ENCODE results near the gene EIF4G3.

DNA sequence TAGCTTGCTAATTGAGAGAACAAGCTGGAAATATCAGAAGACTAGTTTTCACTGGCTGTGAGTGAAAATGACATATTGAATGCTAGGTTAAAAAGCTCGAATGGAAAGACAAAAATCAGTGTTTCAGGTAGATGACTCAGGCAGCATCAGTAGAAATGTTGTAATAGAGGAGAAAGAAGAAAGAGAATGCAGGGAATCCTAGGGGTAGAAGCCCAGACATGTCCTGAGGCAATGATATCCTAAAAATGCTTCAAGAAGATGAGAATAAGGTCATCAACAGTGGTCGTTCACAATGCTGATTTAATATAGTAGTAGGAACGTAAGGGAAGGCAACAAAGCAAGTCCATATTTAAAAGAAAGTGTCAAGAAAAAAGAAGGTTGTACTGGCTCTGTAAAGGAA is 292.9 kb downstream of the EIF4G3 start:
- TF ChIP-seq, protein P1, sequence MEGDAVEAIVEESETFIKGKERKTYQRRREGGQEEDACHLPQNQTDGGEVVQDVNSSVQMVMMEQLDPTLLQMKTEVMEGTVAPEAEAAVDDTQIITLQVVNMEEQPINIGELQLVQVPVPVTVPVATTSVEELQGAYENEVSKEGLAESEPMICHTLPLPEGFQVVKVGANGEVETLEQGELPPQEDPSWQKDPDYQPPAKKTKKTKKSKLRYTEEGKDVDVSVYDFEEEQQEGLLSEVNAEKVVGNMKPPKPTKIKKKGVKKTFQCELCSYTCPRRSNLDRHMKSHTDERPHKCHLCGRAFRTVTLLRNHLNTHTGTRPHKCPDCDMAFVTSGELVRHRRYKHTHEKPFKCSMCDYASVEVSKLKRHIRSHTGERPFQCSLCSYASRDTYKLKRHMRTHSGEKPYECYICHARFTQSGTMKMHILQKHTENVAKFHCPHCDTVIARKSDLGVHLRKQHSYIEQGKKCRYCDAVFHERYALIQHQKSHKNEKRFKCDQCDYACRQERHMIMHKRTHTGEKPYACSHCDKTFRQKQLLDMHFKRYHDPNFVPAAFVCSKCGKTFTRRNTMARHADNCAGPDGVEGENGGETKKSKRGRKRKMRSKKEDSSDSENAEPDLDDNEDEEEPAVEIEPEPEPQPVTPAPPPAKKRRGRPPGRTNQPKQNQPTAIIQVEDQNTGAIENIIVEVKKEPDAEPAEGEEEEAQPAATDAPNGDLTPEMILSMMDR (IDR thresholded peaks at IDR 0.05), result no peak
- no peak for TF ChIP-seq POLR2A (IDR thresholded peaks at IDR 0.05)
